ENCODE results near the gene PRKCB. TPM values are rescaled to one million over a fixed set of nuclear protein-coding genes. Genes with fewer than 3 reads are reported as not detected.

Gene PRKCB
- total RNA-seq, 1 donor from 2014 or later: 59.0 TPM

GRCh38 chr16:23968176-23968575, 132.4 kb downstream of the PRKCB start:
- DNase-seq: no peak

DNA sequence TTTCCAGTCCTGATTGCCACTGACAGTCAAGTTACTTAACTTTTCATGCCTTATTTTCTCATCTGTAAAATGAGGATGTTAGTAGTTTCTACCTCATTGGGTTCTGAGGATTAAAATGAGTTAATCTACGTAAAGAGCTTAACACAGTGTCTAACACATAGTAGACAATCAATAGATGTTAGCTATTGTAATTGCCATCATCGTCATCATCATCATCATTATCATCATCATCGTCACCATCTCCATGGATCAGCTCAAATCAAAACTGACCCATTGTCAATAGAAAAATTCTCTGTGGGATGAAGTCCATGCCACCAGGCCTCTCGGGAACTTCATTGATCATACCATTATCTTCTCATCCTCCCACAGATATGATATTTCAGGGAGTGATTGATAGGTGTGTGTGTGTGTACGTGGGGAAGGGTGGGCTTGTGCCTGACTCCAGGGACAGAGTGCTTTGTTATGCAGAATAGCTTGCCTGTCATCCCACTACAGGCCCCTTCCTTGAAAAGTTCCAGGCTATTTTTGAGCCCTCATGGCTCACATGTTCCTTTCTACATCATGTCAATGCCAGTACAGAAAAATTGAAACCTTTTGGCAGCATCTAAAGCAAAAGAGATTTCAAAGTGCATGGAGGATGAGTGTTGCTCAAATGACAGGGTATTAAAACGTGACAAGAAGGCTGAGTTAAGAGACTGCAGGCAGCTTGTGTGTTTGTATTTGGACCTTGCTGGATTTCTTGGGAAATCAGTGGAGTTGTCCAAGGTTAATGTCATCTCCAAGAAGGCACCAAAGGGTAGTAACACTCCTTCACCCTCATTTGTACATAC, 133.9 kb downstream of the PRKCB start:
- DNase-seq: no peak

GRCh38 chr16:23974223-23974622, 138.4 kb downstream of the PRKCB start:
- no peak for DNase-seq

DNA sequence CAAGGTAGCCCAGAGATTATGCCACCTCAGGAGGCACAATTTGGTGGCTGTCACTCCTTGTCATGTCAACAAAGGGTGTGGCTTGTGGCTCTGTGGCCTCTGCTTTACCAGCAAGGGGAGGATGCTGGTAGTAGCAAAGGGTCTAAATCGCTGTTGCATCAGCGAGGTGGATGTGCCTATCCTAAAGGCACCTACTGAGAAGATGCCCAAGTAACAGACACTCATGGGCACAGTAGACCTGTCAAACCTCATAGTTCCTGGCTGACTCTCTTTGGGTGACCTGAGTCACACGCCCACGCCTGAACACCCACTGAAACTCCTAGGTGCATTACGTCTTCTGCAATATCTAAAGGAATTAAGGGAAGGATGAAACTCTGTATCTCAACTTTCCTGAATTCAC, 139.5 kb downstream of the PRKCB start:
- no peak for DNase-seq

DNA sequence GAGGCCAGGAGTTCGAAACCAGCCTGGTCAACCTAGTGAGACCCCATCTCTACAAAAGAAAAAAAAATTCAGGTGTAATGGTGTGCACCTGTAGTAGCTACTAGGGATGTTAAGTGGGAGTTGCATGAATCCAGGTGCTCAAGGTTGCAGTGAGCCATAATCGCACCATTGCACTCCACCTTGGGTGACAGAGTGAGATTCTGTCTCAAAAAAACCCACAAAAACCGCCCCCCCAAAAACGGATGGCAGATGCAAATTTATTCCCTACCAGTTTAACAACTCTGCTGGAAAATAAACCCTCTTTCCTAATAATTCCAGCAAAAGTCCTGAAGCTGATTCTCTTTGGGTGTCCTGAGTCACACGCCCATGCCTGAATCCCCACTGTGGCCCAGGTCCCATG, 140.3 kb downstream of the PRKCB start:
- no peak for DNase-seq

GRCh38 chr16:23976524-23976923, 140.7 kb downstream of the PRKCB start:
- DNase-seq: no peak

GRCh38 chr16:23979441-23979840, 143.7 kb downstream of the PRKCB start:
- DNase-seq: peak; percentile 24

DNA sequence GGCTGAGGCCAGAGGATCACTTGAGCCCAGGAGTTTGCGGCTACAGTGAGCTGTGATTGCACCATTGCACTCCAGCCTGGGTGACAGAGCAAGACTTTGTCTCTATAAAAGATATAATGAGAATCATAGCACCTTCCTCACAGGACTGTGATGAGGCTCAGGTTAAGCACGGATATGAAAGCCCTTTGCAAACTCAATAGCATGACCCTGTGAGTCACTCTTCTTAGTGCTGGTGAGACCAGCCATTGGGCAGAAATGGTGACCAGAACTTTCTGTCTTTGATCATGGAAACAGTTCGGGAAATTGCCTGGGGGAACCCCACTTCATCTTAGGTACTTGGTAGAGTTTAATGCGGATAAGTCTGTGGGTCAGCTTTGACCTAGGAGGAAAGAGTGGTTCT, 144.2 kb downstream of the PRKCB start:
- no peak for DNase-seq

DNA sequence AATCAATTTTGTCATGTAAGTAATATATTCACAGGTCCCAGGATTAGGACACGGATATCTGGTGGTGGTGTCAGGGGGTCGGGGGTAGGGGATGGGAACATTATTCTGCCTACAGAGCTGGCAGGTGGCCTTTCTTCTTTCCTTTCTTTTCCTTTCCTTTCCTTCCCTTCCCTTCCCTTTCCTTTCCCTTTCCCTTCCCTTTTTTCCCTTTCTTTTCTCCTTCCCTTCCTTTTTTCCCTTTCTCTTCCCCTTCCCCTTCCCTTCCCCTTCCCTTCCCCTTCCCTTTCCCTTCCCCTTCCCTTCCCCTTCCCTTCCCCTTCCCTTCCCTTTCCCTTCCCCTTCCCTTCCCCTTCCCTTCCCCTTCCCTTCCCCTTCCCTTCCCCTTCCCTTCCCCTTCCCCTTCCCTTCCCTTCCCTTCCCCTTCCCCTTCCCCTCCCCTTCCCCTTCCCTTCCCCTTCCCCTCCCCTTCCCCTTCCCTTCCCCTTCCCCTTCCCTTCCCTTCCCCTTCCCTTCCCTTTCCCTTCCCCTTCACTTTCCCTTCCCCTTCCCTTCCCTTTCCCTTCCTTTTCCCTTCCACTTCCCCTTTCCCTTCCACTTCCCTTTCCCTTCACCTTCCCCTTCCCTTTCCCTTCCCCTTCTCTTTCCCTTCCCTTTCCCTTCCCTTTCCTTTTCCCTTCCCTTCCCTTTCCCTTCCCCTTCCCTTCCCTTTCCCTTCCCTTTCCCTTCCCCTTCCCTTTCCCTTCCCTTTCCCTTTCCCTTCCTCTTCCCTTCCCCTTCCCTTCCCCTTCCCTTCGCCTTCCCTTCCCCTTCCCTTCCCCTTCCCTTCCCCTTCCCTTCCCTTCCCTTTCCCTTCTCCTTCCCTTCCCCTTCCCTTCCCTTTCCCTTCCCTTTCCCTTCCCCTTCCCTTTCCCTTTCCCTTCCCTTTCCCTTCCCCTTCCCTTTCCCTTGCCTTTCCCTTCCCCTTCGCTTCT, 145.9 kb downstream of the PRKCB start:
- no peak for DNase-seq

DNA sequence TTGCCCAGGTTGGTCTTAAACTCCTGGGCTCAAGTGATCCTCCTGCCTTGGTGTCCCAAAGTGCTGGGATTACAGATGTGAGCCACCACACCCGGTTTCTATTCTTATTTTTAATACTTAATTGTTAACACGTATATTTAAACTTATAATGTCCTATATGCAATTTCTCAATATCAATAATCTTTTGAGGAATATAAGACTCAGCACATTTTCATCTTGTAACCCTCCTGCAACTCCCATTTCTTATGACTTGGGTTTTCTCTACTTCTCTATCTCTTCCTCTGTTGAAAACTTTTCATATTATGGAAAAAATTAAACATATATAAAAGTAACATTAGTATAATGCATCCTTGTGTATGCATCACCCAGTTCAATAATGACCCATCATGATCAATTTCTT, 150.7 kb downstream of the PRKCB start:
- DNase-seq: no peak

DNA sequence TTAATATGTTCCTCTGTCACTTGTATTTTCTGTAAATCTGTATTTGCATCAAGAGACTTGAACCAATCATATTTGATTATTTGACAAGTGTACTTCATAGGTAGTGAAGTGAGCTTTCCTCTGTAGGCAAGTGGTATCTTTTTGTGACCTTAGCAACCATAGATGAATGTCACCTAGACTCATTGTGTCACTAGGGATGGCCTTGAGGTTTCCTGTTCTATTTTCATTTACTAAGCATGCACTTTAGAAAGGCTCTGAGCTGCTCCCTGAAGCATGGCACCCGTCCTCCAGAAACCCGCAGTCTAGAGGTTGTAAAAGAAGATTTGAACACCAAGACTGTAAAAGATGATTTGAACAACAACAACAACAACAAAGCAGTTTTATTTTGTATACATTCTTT, 151.7 kb downstream of the PRKCB start:
- DNase-seq: no peak

DNA sequence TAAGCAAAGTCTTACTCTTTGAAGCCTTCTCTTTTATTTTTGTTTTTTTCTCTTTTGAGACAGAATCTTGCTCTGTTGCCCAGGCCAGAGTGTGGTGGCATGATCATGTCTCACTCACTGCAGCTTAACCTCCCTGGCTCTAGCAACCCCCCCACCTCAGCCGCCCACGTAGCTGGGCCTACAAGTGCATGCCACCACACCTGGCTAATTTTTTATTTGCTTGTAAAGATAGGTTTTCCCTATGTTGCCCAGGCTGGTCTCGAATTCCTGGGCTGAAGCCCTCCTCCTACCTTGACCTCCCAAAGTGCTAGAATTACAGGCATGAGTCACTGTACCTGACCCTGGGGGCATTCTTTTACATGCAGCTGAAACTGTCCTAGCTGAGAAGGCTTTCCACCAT, 154.7 kb downstream of the PRKCB start:
- DNase-seq: no peak

GRCh38 chr16:23991066-23991465, 155.3 kb downstream of the PRKCB start:
- DNase-seq: no peak

DNA sequence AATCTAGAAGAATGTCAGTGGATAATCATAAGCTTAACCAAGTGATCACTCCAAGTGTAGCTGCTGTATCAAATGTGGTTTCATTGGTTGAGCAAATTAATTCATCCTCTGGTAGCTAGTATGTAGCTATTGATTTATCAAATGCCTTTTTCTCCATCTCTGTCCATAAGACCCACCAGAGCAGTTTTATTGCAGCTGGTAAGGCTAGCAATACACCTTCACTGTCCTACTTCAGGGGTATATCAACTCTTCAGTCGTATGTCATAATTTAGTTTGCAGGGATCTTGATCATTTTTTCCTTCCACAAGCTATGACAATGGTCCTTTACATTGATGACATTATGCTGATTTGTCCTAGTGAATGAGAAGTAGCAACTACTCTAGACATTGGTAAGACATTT, 158.8 kb downstream of the PRKCB start:
- DNase-seq: no peak

- DNase-seq: no peak
Observed at GRCh38 chr16:23996258-23996955, 160.6 kb downstream of the PRKCB start.

DNA sequence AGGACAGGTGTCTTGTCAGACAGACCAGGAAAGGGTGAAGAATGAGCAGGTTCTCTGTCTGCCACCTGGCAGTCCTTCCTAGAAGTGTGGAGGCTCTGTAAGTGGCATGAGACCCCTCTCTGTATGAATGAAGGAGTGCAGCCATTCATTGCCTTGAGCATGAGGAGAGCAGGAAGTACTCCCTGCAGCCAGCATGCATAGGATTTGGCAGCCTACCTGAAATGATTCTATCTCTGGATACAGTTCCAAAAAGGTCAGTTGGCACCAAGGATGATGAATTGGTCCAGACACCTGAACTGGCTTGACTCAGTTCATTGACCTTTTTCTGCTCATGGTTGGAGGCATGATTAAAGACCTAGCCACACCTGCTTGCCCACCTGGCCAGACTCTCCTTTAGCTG, 163.0 kb downstream of the PRKCB start:
- DNase-seq: no peak

DNA sequence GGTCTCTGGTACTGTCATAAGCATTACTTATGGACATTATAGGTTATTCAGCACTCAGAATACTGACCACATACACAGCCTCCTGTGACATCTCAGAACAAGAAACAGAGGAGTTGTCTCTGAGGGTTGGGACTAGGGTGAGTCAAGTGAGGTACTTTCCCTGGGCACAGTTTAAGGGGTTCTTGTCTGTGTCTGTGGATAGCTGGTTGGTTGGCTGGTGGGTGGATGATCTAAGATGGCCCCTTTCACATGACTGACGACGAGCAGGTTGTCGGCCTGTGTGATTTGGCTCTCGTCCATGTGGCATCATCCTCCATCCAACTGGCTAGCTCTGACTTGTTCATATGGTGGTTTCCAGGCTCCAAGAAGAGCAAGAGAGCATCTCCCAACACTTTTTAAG, 163.9 kb downstream of the PRKCB start:
- no peak for DNase-seq

DNA sequence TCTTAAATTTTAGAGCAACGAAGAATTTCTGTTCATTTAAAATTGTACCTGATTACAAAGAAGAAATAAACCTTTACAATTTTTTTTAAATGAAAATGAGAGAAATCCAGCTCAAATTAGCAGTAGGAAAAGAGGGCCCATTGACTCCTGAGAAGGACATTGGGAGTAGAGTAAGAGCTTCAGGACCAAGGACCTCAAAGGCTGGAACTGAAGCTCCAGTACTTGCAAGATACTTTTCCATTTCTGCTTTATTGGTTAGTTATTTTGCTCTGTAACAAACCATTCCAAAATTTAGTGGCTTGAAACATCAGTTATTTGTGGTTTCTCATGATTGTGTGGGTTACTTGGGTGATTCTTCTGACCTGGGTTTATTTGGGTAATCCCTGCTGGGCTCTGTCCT, 165.9 kb downstream of the PRKCB start:
- no peak for DNase-seq

DNA sequence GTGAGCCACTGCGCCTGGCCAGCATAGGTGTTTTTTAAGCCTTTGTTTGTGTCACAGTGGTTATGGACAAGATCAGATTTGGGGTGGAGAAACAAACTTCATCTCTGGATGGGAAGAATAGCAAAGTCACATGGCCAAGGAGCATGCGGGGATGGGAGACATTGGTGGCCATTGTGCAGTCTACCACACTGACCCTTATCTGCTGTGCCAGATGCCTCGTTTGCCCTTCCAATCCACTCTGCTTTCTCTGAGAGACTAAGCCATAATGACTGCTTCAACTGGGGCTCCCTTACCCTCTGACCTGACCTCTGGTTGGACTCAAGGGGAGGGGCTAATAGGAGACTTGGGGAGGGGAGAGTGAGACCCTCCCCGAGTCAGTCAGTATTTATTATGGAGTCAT, 166.8 kb downstream of the PRKCB start:
- DNase-seq: no peak

GRCh38 chr16:24005577-24005976, 169.8 kb downstream of the PRKCB start:
- no peak for DNase-seq

GRCh38 chr16:24007391-24007790, 171.6 kb downstream of the PRKCB start:
- DNase-seq: no peak

DNA sequence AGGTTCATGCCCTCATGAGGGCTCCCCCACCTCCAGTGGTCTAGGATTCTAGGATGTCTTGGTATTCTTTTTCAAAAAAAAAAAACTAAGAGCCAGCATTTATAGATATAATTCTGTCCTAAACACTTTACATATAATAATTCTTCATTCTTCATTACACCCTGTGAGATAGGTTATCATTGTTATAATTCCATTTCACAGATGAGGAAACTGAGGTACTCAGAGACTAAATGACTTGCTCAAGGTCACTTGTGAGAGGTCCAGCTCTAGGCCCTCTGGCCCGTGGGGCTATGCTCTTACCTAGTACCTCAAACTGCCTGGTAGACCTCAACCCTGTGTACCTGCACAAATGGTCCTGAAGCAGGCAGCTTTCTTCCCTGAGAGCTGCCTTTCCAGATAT, 172.2 kb downstream of the PRKCB start:
- DNase-seq: no peak

DNA sequence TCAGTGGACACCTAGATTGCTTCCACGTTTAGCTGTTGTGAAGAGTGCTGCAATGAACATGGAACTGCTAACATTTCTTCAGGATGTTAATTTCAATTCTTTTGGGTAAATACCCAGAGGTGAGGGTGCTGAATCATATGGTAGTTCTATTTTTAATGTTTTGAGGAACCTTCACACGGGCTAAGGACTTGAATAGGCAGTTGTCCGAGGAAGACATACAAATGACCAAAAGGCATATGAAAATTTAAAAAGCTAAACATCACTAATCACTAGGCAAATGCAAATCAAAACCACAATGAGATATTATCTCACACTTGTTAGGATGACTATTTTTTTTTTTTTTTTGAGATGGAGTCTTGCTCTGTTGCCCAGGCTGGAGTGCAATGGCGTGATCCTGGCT, 173.3 kb downstream of the PRKCB start:
- DNase-seq: no peak
